GM23338 (cell line): ENCODE measurements around the gene CCDC197. TPM values are rescaled to one million over a fixed set of nuclear protein-coding genes. Genes with fewer than 3 reads are reported as not detected.

ENCODE experiments used
- ATAC-seq: fragments of 200-7000 bp; cut with Tn5 transposase; 3 replicates; pipeline ENCODE4 v1.9.1; 2020
- DNase-seq: peaks from one replicate; pipeline ENCODE4 v3.0.0-alpha.2; 2015; ENCODE audit warnings: low spot score
- H2AFZ ChIP-seq: fragments of 200-600 bp; sonication (generic); 2 replicates; pipeline ENCODE4 v1.8.0; 2016; ENCODE audit warnings: antibody characterized with exemption, mild to moderate bottlenecking, moderate library complexity
- H3F3A ChIP-seq: fragments of 200-600 bp; sonication (generic); replicated peaks from 2 replicates; pipeline ENCODE4 v1.8.0; 2017; ENCODE audit warnings: antibody characterized with exemption, mixed run types, low read depth
- H3K27ac ChIP-seq: fragments of 200-600 bp; sonication (generic); 2 replicates; pipeline ENCODE4 v1.6.1; 2016; ENCODE audit warnings: low read depth
- H3K27me3 ChIP-seq: fragments of 200-600 bp; sonication (generic); 2 replicates; pipeline ENCODE4 v1.8.0; 2016; ENCODE audit warnings: mild to moderate bottlenecking, mixed run types, moderate library complexity; ENCODE audit not compliant: insufficient read depth
- H3K36me3 ChIP-seq: fragments of 200-600 bp; sonication (generic); 2 replicates; pipeline ENCODE4 v1.8.0; 2016; ENCODE audit warnings: mild to moderate bottlenecking; ENCODE audit not compliant: insufficient read depth
- H3K4me1 ChIP-seq: fragments of 200-600 bp; sonication (generic); 2 replicates; pipeline ENCODE4 v1.8.0; 2016; ENCODE audit warnings: mild to moderate bottlenecking, moderate library complexity; ENCODE audit not compliant: insufficient read depth
- H3K4me2 ChIP-seq: fragments of 200-600 bp; sonication (generic); 2 replicates; pipeline ENCODE4 v1.7.1; 2017; ENCODE audit warnings: mixed run types
- H3K4me3 ChIP-seq: fragments of 200-600 bp; sonication (generic); 2 replicates; pipeline ENCODE4 v1.6.1; 2016; ENCODE audit warnings: mixed run types
- H3K79me2 ChIP-seq: fragments of 200-600 bp; sonication (generic); replicated peaks from 2 replicates; pipeline ENCODE4 v1.8.0; 2017; ENCODE audit warnings: mild to moderate bottlenecking; ENCODE audit not compliant: insufficient read depth
- H3K9me2 ChIP-seq: fragments of 200-600 bp; sonication (generic); 2 replicates; pipeline ENCODE4 v1.8.0; 2017; ENCODE audit not compliant: insufficient read depth
- H4K20me1 ChIP-seq: fragments of 200-600 bp; sonication (generic); replicated peaks from 2 replicates; pipeline ENCODE4 v1.8.0; 2017; ENCODE audit warnings: mild to moderate bottlenecking; ENCODE audit not compliant: insufficient read depth
- H3K27ac Mint-ChIP-seq: 2 replicates; pipeline ENCODE4 v1.8.0; 2020; ENCODE audit warnings: inconsistent platforms, mild to moderate bottlenecking, moderate library complexity, mixed read lengths
- H3K27me3 Mint-ChIP-seq: 3 replicates; pipeline ENCODE4 v1.8.0; 2022; ENCODE audit warnings: low read depth, mild to moderate bottlenecking, moderate library complexity, mixed read lengths, inconsistent platforms; ENCODE audit not compliant: insufficient read depth, poor library complexity
- H3K36me3 Mint-ChIP-seq: 3 replicates; pipeline ENCODE4 v1.8.0; 2021; ENCODE audit warnings: low read depth, mild to moderate bottlenecking, inconsistent platforms, moderate library complexity, mixed read lengths
- H3K4me1 Mint-ChIP-seq: 3 replicates; pipeline ENCODE4 v1.8.0; 2020; ENCODE audit warnings: mild to moderate bottlenecking, inconsistent platforms, mixed read lengths
- H3K4me3 Mint-ChIP-seq: 3 replicates; pipeline ENCODE4 v1.8.0; 2021; ENCODE audit warnings: moderate library complexity, mild to moderate bottlenecking, inconsistent platforms, mixed read lengths
- H3K9me3 Mint-ChIP-seq: 3 replicates; pipeline ENCODE4 v1.8.0; 2020; ENCODE audit warnings: moderate library complexity, mild to moderate bottlenecking, inconsistent platforms, mixed read lengths
- CREB1 ChIP-seq: fragments of 250-450 bp; sonication (Bioruptor Pico); IDR thresholded peaks from 2 replicates; pipeline ENCODE4 v1.5.0; 2020; ENCODE audit warnings: low read depth, mild to moderate bottlenecking, moderate library complexity
- EZH2 ChIP-seq: fragments of 200-600 bp; sonication (generic); IDR thresholded peaks from one replicate; pipeline ENCODE4 v1.8.0; 2017; ENCODE audit warnings: antibody characterized with exemption, mild to moderate bottlenecking, low read depth; ENCODE audit not compliant: unreplicated experiment
- JUNB ChIP-seq: IDR thresholded peaks from one replicate; pipeline ENCODE4 v1.6.1; 2016; ENCODE audit warnings: antibody characterized with exemption; ENCODE audit not compliant: unreplicated experiment
- NANOG ChIP-seq: IDR thresholded peaks from 2 replicates; pipeline ENCODE4 v1.6.1; 2016; ENCODE audit warnings: antibody characterized with exemption, borderline replicate concordance
- POLR2AphosphoS5 ChIP-seq: IDR thresholded peaks from 2 replicates; pipeline ENCODE4 v1.6.1; 2016; ENCODE audit warnings: antibody characterized with exemption, low read depth
- REST ChIP-seq: IDR thresholded peaks from one replicate; pipeline ENCODE4 v1.6.1; 2018; ENCODE audit warnings: antibody characterized with exemption; ENCODE audit not compliant: unreplicated experiment
- STAT1 ChIP-seq: IDR thresholded peaks from one replicate; pipeline ENCODE4 v1.6.1; 2016; ENCODE audit warnings: antibody characterized with exemption; ENCODE audit not compliant: unreplicated experiment
- ZNF114 ChIP-seq: fragments of 250-450 bp; sonication (Bioruptor Pico); IDR thresholded peaks from 2 replicates; pipeline ENCODE4 v1.5.0; 2020; ENCODE audit warnings: mild to moderate bottlenecking, moderate library complexity
- ZNF331 ChIP-seq: fragments of 250-450 bp; sonication (Bioruptor Pico); IDR thresholded peaks from 2 replicates; pipeline ENCODE4 v1.5.0; 2020; ENCODE audit warnings: low read depth, mild to moderate bottlenecking, moderate library complexity
- polyA plus RNA-seq: library from polyadenylated mRNA; unstranded; fragments of >200 nt; fragmentation: Nextera tagmentation; extraction: Ambion mirVana; gene quantifications from 2 replicates; pipeline ENCODE4 v1.2.1, GENCODE V29; 2016
- total RNA-seq: library from RNA; depleted of rRNA; stranded (reverse); fragments of >200 nt; shearing (Covaris generic); gene quantifications from 2 replicates; pipeline ENCODE4 v1.2.3, GENCODE V29; 2014
- TF ChIP-seq, protein P1 (sequence below), 2 experiments: fragments of 200-600 bp in 1 of 2; sonication (generic) in 1 of 2; conservative IDR thresholded peaks; 2 replicates each; pipeline versions ENCODE4 v1.5.1 to v1.6.1; 2016 to 2017; ENCODE audit warnings: antibody characterized with exemption in 2 of 2, low read depth in 2 of 2, mild to moderate bottlenecking in 2 of 2, moderate library complexity in 1 of 2

Gene CCDC197
- total and polyA plus RNA-seq, 2 experiments from 2014 or later, result not detected

DNA sequence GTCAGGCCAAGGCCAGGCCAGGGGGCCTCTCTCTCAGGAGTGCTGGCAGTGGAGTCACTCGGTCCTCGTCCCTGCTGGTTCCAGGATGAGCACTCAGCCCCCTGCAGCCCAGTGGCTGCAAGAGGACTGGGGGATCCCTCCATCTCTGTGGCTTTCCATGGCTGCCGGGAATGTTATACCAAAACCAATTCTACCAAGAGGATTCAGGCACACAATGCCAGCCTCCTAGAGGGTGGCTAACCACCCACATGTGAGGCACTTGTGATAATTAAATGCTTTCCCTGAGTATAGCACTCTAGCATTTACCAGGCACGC, 42.6 kb upstream of the CCDC197 start:
- H3K4me1 Mint-ChIP-seq, result peaks cover 29% of the 10 kb centered on the region
- DNase-seq (no peak), ATAC-seq (no peak)
- no peak overlapping the region for H3K27ac Mint-ChIP-seq
- no peaks in the 10 kb centered on the region for H3K27me3 ChIP-seq
- no peaks in the 10 kb centered on the region for H3K36me3 Mint-ChIP-seq
- no peaks in the 10 kb centered on the region for H3K79me2 ChIP-seq
- peaks cover 7% of the 10 kb centered on the region for H3K27me3 Mint-ChIP-seq
- H3K9me2 ChIP-seq, result no peaks in the 10 kb centered on the region
- H3F3A ChIP-seq, result no peaks in the 10 kb centered on the region
- H4K20me1 ChIP-seq, result no peaks in the 10 kb centered on the region
- no peak overlapping the region for H3K27ac ChIP-seq
- H3K4me3 Mint-ChIP-seq, result no peak overlapping the region
- H2AFZ ChIP-seq, result no peak overlapping the region
- H3K36me3 ChIP-seq, result no peaks in the 10 kb centered on the region
- no peak overlapping the region for H3K4me3 ChIP-seq
- H3K9me3 Mint-ChIP-seq, result no peaks in the 10 kb centered on the region
- no peak for TF ChIP-seq CREB1 (CRISPR knock-in tag)
- no peak for TF ChIP-seq ZNF331 (CRISPR knock-in tag)
- TF ChIP-seq NANOG, result no peak
- no peak for TF ChIP-seq REST
- TF ChIP-seq JUNB, result no peak
- TF ChIP-seq ZNF114, result no peak
- no peak for TF ChIP-seq STAT1
- no peak for TF ChIP-seq EZH2
- H3K4me2 ChIP-seq, result no peak overlapping the region
- H3K4me1 ChIP-seq, result no peaks in the 10 kb centered on the region

DNA sequence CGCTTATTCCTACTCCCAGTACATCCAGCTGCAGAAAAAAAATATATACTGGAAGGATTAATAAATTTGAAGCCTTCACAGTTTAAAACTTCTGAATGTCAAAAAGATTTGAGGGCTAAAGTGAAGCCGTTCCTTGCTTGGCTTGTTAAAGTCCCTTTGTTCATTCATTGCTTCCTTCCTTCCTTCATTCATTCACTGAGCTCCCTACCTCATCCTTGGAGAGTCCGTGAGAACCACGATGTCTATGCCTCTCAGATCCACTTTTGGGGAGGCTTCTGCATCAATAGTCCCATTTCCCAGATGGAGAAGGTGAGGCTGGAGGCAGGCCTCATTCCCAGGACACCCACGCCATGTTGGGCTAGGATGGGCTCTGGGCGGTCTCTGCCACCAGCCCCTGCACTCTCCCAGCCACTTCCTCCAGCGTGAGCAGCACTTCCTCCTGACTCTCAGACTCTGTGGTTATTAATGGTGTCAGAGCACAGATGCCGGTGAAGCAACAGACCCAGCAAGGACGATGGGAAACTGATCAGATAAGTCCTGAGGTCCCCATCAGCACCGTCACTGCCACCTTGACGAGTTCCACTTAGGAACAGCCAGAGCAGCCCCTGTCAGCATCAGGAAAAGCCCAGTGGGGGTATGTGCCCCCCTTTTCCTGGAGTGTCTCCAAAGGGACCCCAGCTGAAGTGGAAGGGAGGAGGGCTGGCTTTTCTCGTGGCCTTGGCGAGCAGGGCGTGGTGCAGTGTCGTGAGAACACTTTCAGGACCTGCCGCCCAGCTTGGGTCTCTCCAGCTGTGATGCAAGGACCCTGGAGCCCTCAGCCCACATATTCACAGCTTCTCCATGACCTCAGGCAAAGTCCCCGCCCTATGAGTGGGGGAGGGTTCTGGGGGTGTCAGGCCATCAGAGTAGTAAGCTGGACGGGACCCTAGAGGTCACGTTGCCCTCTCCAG, 41.9 kb upstream of the CCDC197 start:
- TF ChIP-seq STAT1, result no peak
- no peak for TF ChIP-seq POLR2AphosphoS5
- TF ChIP-seq NANOG, result no peak
- TF ChIP-seq ZNF331 (CRISPR knock-in tag), result no peak
- TF ChIP-seq, protein P1, sequence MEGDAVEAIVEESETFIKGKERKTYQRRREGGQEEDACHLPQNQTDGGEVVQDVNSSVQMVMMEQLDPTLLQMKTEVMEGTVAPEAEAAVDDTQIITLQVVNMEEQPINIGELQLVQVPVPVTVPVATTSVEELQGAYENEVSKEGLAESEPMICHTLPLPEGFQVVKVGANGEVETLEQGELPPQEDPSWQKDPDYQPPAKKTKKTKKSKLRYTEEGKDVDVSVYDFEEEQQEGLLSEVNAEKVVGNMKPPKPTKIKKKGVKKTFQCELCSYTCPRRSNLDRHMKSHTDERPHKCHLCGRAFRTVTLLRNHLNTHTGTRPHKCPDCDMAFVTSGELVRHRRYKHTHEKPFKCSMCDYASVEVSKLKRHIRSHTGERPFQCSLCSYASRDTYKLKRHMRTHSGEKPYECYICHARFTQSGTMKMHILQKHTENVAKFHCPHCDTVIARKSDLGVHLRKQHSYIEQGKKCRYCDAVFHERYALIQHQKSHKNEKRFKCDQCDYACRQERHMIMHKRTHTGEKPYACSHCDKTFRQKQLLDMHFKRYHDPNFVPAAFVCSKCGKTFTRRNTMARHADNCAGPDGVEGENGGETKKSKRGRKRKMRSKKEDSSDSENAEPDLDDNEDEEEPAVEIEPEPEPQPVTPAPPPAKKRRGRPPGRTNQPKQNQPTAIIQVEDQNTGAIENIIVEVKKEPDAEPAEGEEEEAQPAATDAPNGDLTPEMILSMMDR (conservative IDR thresholded peaks at IDR 0.05; ENCODE audit: low read depth in 2 of 2), result no peak
- no peak for TF ChIP-seq EZH2
- TF ChIP-seq CREB1 (CRISPR knock-in tag), result no peak
- Histone ChIP-seq H3K27ac (no peak overlapping the region), H3K4me1 (no peaks in the 10 kb centered on the region), H4K20me1 (no peaks in the 10 kb centered on the region), H3K4me2 (no peak overlapping the region), H3K9me2 (no peaks in the 10 kb centered on the region), H2AFZ (no peak overlapping the region), H3K27me3 (no peaks in the 10 kb centered on the region), H3K79me2 (no peaks in the 10 kb centered on the region), H3K4me3 (no peak overlapping the region), H3F3A (no peaks in the 10 kb centered on the region), H3K36me3 (no peaks in the 10 kb centered on the region)
- Mint-ChIP-seq H3K4me1 (peaks cover 35% of the 10 kb centered on the region), H3K27me3 (peaks cover 7% of the 10 kb centered on the region), H3K36me3 (no peaks in the 10 kb centered on the region), H3K9me3 (no peaks in the 10 kb centered on the region), H3K4me3 (no peak overlapping the region), H3K27ac (no peak overlapping the region)
- DNase-seq, result no peak
- ATAC-seq, result no peak
